IPS-18a (cell line): ENCODE results near the gene WASF2.

ENCODE experiments used
- H3K27ac ChIP-seq: one replicate; pipeline ENCODE4 v1.5.1; 2013; ENCODE audit warnings: low read length
- H3K27me3 ChIP-seq: one replicate; pipeline ENCODE4 v1.6.1; 2013; ENCODE audit warnings: mild to moderate bottlenecking, low read length; ENCODE audit not compliant: control insufficient read depth, insufficient read depth
- H3K36me3 ChIP-seq: one replicate; pipeline ENCODE4 v1.6.1; 2013; ENCODE audit warnings: low read depth, low read length; ENCODE audit not compliant: control insufficient read depth
- H3K4me1 ChIP-seq: one replicate; pipeline ENCODE4 v1.6.1; 2013; ENCODE audit warnings: low read depth, low read length; ENCODE audit not compliant: control insufficient read depth
- H3K4me3 ChIP-seq: one replicate; pipeline ENCODE4 v1.5.1; 2013; ENCODE audit warnings: low read length
- H3K9ac ChIP-seq: one replicate; pipeline ENCODE4 v1.6.1; 2013; ENCODE audit warnings: mild to moderate bottlenecking, low read length, moderate library complexity
- H3K9me3 ChIP-seq: one replicate; pipeline ENCODE4 v1.6.1; 2013; ENCODE audit warnings: low read depth, low read length; ENCODE audit not compliant: control insufficient read depth

The WASF2 gene

GRCh38 chr1:27372022-27372807 lies 117.8 kb downstream of the WASF2 start:
- Histone ChIP-seq H3K4me1 (peaks cover 5% of the 10 kb centered on the region), H3K9ac (no peak overlapping the region), H3K9me3 (no peaks in the 10 kb centered on the region), H3K36me3 (no peaks in the 10 kb centered on the region), H3K27me3 (peaks cover 7% of the 10 kb centered on the region), H3K4me3 (no peak overlapping the region), H3K27ac (no peak overlapping the region)

- Histone ChIP-seq H3K27ac (no peak overlapping the region), H3K27me3 (peaks cover 8% of the 10 kb centered on the region), H3K9me3 (no peaks in the 10 kb centered on the region), H3K36me3 (no peaks in the 10 kb centered on the region), H3K4me3 (no peak overlapping the region), H3K9ac (no peak overlapping the region), H3K4me1 (peaks cover 14% of the 10 kb centered on the region)
Measured at GRCh38 chr1:27368869-27369582, 120.9 kb downstream of the WASF2 start.

- Histone ChIP-seq H3K27ac (no peak overlapping the region), H3K9me3 (no peaks in the 10 kb centered on the region), H3K36me3 (no peaks in the 10 kb centered on the region), H3K4me3 (peak overlapping the region; percentile 78), H3K4me1 (peaks cover 14% of the 10 kb centered on the region), H3K27me3 (peaks cover 8% of the 10 kb centered on the region), H3K9ac (peak overlapping the region; percentile 47)
Measured at GRCh38 chr1:27367160-27367650, 122.8 kb downstream of the WASF2 start.

- H3K4me3 ChIP-seq, result peak within 1 kb of the TSS; percentile 78
- peaks cover 14% of the 10 kb centered on the region for H3K4me1 ChIP-seq
- peaks cover 14% of the 10 kb centered on the region for H3K27me3 ChIP-seq
- H3K9ac ChIP-seq, result peak within 1 kb of the TSS; percentile 47
- H3K36me3 ChIP-seq, result no peaks in the 10 kb centered on the region
- no peak within 1 kb of the TSS for H3K27ac ChIP-seq
- H3K9me3 ChIP-seq, result no peaks in the 10 kb centered on the region
Measured at GRCh38 chr1:27366411-27367159, 123.4 kb downstream of the WASF2 start, which contains the start of gene MAP3K6. Gene MAP3K6, minus strand, starts transcription at chr1:27366961. Its CDS starts 364 bp downstream, at chr1:27366597.

- no peak overlapping the region for H3K9ac ChIP-seq
- H3K36me3 ChIP-seq, result no peaks in the 10 kb centered on the region
- peak overlapping the region; percentile 78 for H3K4me3 ChIP-seq
- peaks cover 14% of the 10 kb centered on the region for H3K4me1 ChIP-seq
- peaks cover 19% of the 10 kb centered on the region for H3K27me3 ChIP-seq
- no peak overlapping the region for H3K27ac ChIP-seq
- H3K9me3 ChIP-seq, result no peaks in the 10 kb centered on the region
Measured at GRCh38 chr1:27366113-27366410, 123.9 kb downstream of the WASF2 start.

GRCh38 chr1:27365372-27366112 lies 124.4 kb downstream of the WASF2 start:
- Histone ChIP-seq H3K27me3 (peaks cover 25% of the 10 kb centered on the region), H3K36me3 (no peaks in the 10 kb centered on the region), H3K27ac (no peak overlapping the region), H3K9ac (peak overlapping the region; percentile 17), H3K4me3 (peak overlapping the region; percentile 78), H3K9me3 (no peaks in the 10 kb centered on the region), H3K4me1 (peaks cover 14% of the 10 kb centered on the region)

GRCh38 chr1:27364696-27365371 lies 125.1 kb downstream of the WASF2 start:
- no peak overlapping the region for H3K27ac ChIP-seq
- H3K9ac ChIP-seq, result no peak overlapping the region
- H3K36me3 ChIP-seq, result no peaks in the 10 kb centered on the region
- peaks cover 17% of the 10 kb centered on the region for H3K4me1 ChIP-seq
- peak overlapping the region; percentile 78 for H3K4me3 ChIP-seq
- H3K27me3 ChIP-seq, result peaks cover 32% of the 10 kb centered on the region
- no peaks in the 10 kb centered on the region for H3K9me3 ChIP-seq

- peaks cover 18% of the 10 kb centered on the region for H3K4me1 ChIP-seq
- no peak overlapping the region for H3K9ac ChIP-seq
Measured at GRCh38 chr1:27363766-27364695, 125.9 kb downstream of the WASF2 start.

GRCh38 chr1:27361553-27361952 lies 128.4 kb downstream of the WASF2 start:
- H3K36me3 ChIP-seq, result no peaks in the 10 kb centered on the region
- H3K9ac ChIP-seq, result no peak overlapping the region
- peaks cover 48% of the 10 kb centered on the region for H3K27me3 ChIP-seq
- H3K27ac ChIP-seq, result no peak overlapping the region
- H3K4me1 ChIP-seq, result peaks cover 9% of the 10 kb centered on the region
- H3K4me3 ChIP-seq, result no peak overlapping the region
- no peaks in the 10 kb centered on the region for H3K9me3 ChIP-seq

More at GRCh38 chr1:27363766-27364695, 125.9 kb downstream of the WASF2 start:
- Histone ChIP-seq H3K4me3 (no peak overlapping the region), H3K27ac (no peak overlapping the region), H3K9me3 (no peaks in the 10 kb centered on the region), H3K36me3 (no peaks in the 10 kb centered on the region), H3K27me3 (peaks cover 40% of the 10 kb centered on the region)

- Histone ChIP-seq H3K36me3 (no peaks in the 10 kb centered on the region), H3K4me1 (peaks cover 9% of the 10 kb centered on the region), H3K9me3 (no peaks in the 10 kb centered on the region), H3K27ac (no peak overlapping the region), H3K9ac (no peak overlapping the region), H3K27me3 (peaks cover 48% of the 10 kb centered on the region), H3K4me3 (peak overlapping the region; percentile 67)
Measured at GRCh38 chr1:27361044-27361402, 128.9 kb downstream of the WASF2 start.
